ENCODE measurements around the gene BMPR1A. TPM values are rescaled to one million over a fixed set of nuclear protein-coding genes. Genes with fewer than 3 reads are reported as not detected.

BMPR1A gene
- total and polyA plus RNA-seq, 2 of the 13 experiments (the other 11 are each of a cell fraction or from before 2014, with no cell fraction given), result 17.8 to 44.2 TPM

DNA sequence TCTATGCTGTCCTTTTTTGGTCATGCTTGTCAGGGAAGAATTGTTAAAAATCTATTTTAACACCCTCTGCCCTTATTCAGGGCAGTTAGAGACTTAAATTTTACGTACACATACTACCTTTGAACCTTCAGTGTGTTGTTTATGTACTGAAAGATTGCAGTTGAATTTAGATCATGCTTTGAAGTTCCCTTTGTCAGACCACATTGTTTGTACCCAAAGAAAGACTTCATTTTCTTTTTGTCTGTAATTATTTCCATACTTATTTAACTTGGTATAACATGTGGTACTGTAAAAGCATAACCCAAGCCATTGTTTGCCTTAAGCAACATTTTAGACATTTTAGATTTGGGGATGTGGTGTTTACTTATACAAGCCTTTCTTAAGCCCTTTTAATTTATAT is 104.9 kb downstream of the BMPR1A start (continued):
- TF ChIP-seq, protein P1, sequence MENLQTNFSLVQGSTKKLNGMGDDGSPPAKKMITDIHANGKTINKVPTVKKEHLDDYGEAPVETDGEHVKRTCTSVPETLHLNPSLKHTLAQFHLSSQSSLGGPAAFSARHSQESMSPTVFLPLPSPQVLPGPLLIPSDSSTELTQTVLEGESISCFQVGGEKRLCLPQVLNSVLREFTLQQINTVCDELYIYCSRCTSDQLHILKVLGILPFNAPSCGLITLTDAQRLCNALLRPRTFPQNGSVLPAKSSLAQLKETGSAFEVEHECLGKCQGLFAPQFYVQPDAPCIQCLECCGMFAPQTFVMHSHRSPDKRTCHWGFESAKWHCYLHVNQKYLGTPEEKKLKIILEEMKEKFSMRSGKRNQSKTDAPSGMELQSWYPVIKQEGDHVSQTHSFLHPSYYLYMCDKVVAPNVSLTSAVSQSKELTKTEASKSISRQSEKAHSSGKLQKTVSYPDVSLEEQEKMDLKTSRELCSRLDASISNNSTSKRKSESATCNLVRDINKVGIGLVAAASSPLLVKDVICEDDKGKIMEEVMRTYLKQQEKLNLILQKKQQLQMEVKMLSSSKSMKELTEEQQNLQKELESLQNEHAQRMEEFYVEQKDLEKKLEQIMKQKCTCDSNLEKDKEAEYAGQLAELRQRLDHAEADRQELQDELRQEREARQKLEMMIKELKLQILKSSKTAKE (CRISPR knock-in tag; IDR thresholded peaks at IDR 0.05; ENCODE audit: borderline replicate concordance), result no peak
- no peak for TF ChIP-seq ZNF180 (CRISPR knock-in tag; IDR thresholded peaks at IDR 0.05; ENCODE audit: borderline replicate concordance, low read depth)
- TF ChIP-seq SOX6 (IDR thresholded peaks at IDR 0.05), result no peak
- TF ChIP-seq SOX6 (CRISPR knock-in tag; IDR thresholded peaks at IDR 0.05), result peak; percentile 76; the same call in 1 of the 2 replicates
- TF ChIP-seq ZC3H13 (CRISPR knock-in tag; IDR thresholded peaks at IDR 0.05), result no peak
- TF ChIP-seq, protein P2, sequence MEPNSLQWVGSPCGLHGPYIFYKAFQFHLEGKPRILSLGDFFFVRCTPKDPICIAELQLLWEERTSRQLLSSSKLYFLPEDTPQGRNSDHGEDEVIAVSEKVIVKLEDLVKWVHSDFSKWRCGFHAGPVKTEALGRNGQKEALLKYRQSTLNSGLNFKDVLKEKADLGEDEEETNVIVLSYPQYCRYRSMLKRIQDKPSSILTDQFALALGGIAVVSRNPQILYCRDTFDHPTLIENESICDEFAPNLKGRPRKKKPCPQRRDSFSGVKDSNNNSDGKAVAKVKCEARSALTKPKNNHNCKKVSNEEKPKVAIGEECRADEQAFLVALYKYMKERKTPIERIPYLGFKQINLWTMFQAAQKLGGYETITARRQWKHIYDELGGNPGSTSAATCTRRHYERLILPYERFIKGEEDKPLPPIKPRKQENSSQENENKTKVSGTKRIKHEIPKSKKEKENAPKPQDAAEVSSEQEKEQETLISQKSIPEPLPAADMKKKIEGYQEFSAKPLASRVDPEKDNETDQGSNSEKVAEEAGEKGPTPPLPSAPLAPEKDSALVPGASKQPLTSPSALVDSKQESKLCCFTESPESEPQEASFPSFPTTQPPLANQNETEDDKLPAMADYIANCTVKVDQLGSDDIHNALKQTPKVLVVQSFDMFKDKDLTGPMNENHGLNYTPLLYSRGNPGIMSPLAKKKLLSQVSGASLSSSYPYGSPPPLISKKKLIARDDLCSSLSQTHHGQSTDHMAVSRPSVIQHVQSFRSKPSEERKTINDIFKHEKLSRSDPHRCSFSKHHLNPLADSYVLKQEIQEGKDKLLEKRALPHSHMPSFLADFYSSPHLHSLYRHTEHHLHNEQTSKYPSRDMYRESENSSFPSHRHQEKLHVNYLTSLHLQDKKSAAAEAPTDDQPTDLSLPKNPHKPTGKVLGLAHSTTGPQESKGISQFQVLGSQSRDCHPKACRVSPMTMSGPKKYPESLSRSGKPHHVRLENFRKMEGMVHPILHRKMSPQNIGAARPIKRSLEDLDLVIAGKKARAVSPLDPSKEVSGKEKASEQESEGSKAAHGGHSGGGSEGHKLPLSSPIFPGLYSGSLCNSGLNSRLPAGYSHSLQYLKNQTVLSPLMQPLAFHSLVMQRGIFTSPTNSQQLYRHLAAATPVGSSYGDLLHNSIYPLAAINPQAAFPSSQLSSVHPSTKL (CRISPR knock-in tag; IDR thresholded peaks at IDR 0.05), result peak; percentile 35; the same call in 1 of the 2 replicates
- TF ChIP-seq JARID2 (CRISPR knock-in tag; IDR thresholded peaks at IDR 0.05; ENCODE audit: insufficient replicate concordance), result no peak
- TF ChIP-seq MAZ (IDR thresholded peaks at IDR 0.05; ENCODE audit: borderline replicate concordance, low read depth, low read length), result no peak
- no peak for TF ChIP-seq MAZ (CRISPR knock-in tag; IDR thresholded peaks at IDR 0.05; ENCODE audit: low read depth)
- TF ChIP-seq, protein P3, sequence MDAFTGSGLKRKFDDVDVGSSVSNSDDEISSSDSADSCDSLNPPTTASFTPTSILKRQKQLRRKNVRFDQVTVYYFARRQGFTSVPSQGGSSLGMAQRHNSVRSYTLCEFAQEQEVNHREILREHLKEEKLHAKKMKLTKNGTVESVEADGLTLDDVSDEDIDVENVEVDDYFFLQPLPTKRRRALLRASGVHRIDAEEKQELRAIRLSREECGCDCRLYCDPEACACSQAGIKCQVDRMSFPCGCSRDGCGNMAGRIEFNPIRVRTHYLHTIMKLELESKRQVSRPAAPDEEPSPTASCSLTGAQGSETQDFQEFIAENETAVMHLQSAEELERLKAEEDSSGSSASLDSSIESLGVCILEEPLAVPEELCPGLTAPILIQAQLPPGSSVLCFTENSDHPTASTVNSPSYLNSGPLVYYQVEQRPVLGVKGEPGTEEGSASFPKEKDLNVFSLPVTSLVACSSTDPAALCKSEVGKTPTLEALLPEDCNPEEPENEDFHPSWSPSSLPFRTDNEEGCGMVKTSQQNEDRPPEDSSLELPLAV (CRISPR knock-in tag; conservative IDR thresholded peaks at IDR 0.05; ENCODE audit: low read depth), result no peak
- TF ChIP-seq MXD1 (CRISPR knock-in tag; IDR thresholded peaks at IDR 0.05), result no peak
- no peak for TF ChIP-seq ZBTB43 (CRISPR knock-in tag; conservative IDR thresholded peaks at IDR 0.05)
- no peak; the same call in 1 of the 2 replicates for TF ChIP-seq FOXO1 (CRISPR knock-in tag; IDR thresholded peaks at IDR 0.05)
- no peak for TF ChIP-seq TSC22D2 (CRISPR knock-in tag; IDR thresholded peaks at IDR 0.05; ENCODE audit: borderline replicate concordance)
- TF ChIP-seq ASH2L (IDR thresholded peaks at IDR 0.05; ENCODE audit: insufficient read length, low read depth, low read length), result peak; percentile 37

Measured in HepG2 (cell line).